H54 (cell line): ENCODE data around the gene TMPRSS5.

Experiments used
- DNase-seq: peaks from one replicate; pipeline ENCODE4 v3.0.0; 2011; ENCODE audit warnings: low spot score, mixed read lengths; ENCODE audit not compliant: insufficient read length
- FAIRE-seq: peaks from 3 replicates; lab custom pipeline; 2011; peaks lifted over from hg19 to GRCh38; lab: Jason Lieb, UNC
- POLR2A ChIP-seq: IDR thresholded peaks from 2 replicates; pipeline ENCODE4 v1.6.1; 2011; ENCODE audit warnings: low read depth, mild to moderate bottlenecking, low read length

TMPRSS5 gene

GRCh38 chr11:113667801-113668200 is 38.3 kb downstream of the TMPRSS5 start:
- no peak for TF ChIP-seq POLR2A
- DNase-seq, result no peak
- FAIRE-seq, result no peak

GRCh38 chr11:113666584-113666983 is 39.5 kb downstream of the TMPRSS5 start:
- DNase-seq (no peak), FAIRE-seq (no peak)
- no peak for TF ChIP-seq POLR2A

- peak; percentile 58 for FAIRE-seq
- TF ChIP-seq POLR2A, result no peak
- DNase-seq, result no peak
These were observed 41.0 kb downstream of the TMPRSS5 start for GRCh38 chr11:113664981-113665710.

GRCh38 chr11:113664069-113664980 is 41.8 kb downstream of the TMPRSS5 start:
- peak; percentile 35 for DNase-seq
- TF ChIP-seq POLR2A, result no peak
- FAIRE-seq, result peak; percentile 87

- TF ChIP-seq POLR2A, result no peak
- peak; percentile 53 for FAIRE-seq
- DNase-seq, result no peak
These were observed 42.5 kb downstream of the TMPRSS5 start for GRCh38 chr11:113663567-113663966.

GRCh38 chr11:113655771-113656170 is 50.3 kb downstream of the TMPRSS5 start:
- TF ChIP-seq POLR2A, result no peak
- DNase-seq, result no peak
- FAIRE-seq, result no peak

GRCh38 chr11:113651023-113651422 is 55.1 kb downstream of the TMPRSS5 start:
- FAIRE-seq (no peak), DNase-seq (no peak)
- TF ChIP-seq POLR2A, result no peak

- FAIRE-seq (no peak), DNase-seq (no peak)
- no peak for TF ChIP-seq POLR2A
These were observed 56.8 kb downstream of the TMPRSS5 start for GRCh38 chr11:113649311-113649710.

GRCh38 chr11:113647856-113648255 is 58.3 kb downstream of the TMPRSS5 start:
- TF ChIP-seq POLR2A, result no peak
- DNase-seq (no peak), FAIRE-seq (no peak)

GRCh38 chr11:113647108-113647507 is 59.0 kb downstream of the TMPRSS5 start:
- DNase-seq (no peak), FAIRE-seq (no peak)
- no peak for TF ChIP-seq POLR2A

GRCh38 chr11:113645593-113646349 is 60.3 kb downstream of the TMPRSS5 start:
- no peak for FAIRE-seq
- no peak for TF ChIP-seq POLR2A

GRCh38 chr11:113644605-113645004 is 61.5 kb downstream of the TMPRSS5 start:
- no peak for FAIRE-seq
- TF ChIP-seq POLR2A, result no peak
- no peak for DNase-seq

More at GRCh38 chr11:113645593-113646349, 60.3 kb downstream of the TMPRSS5 start:
- DNase-seq, result no peak

GRCh38 chr11:113643701-113644100 is 62.4 kb downstream of the TMPRSS5 start:
- DNase-seq (no peak), FAIRE-seq (no peak)
- no peak for TF ChIP-seq POLR2A
